ENCODE measurements around the gene PON2.
A peak's percentile ranks its signal among the peaks of the same experiment; 100 is the strongest.

The PON2 gene

GRCh38 chr7:95434557-95435421, at the start of gene PON2:
Gene PON2, minus strand, starts transcription at chr7:95435028. Its CDS starts 77 bp downstream, at chr7:95434951.
- CTCF ChIA-PET, result interaction anchor here (0.9 to 2.1 kb wide), 3 partner anchors 42 to 188 kb away, joined by 3 to 5 read pairs (median 3); no protein-coding TSS in a partner anchor
- no peak for DNase-seq (ENCODE audit: low read depth, low spot score)
- POLR2A ChIA-PET, result interaction anchor here (0.6 to 0.7 kb wide), 2 partner anchors 174 to 686 kb away, joined by 3 read pairs; no protein-coding TSS in a partner anchor
- TF ChIP-seq CTCF (IDR thresholded peaks at IDR 0.05; ENCODE audit: insufficient read depth, low read length, missing control alignments), result no peak
- H3K4me3 ChIP-seq (ENCODE audit: low read depth, low read length), result peak within 1 kb of the TSS; percentile 70

GRCh38 chr7:95482424-95482823, 47.6 kb upstream of the PON2 start:
- DNase-seq (ENCODE audit: low read depth, low spot score), result no peak
- CTCF ChIA-PET, result interaction anchor here (1.2 to 1.6 kb wide), 4 partner anchors 13 to 206 kb away, joined by 3 to 5 read pairs (median 4); no protein-coding TSS in a partner anchor

GRCh38 chr7:95481271-95482165, 46.7 kb upstream of the PON2 start:
- no peak for DNase-seq (ENCODE audit: low read depth, low spot score)
- ChIA-PET CTCF (interaction anchor here (1.0 to 1.6 kb wide), 6 partner anchors 9 to 1032 kb away, joined by 3 to 5 read pairs (median 4); no protein-coding TSS in a partner anchor), POLR2A (no interaction called here)
- H3K4me3 ChIP-seq (ENCODE audit: low read depth, low read length), result no peak overlapping the region
- TF ChIP-seq CTCF (IDR thresholded peaks at IDR 0.05; ENCODE audit: insufficient read depth, low read length, missing control alignments), result no peak

More at GRCh38 chr7:95482424-95482823, 47.6 kb upstream of the PON2 start:
- no peak for TF ChIP-seq CTCF (IDR thresholded peaks at IDR 0.05; ENCODE audit: insufficient read depth, low read length, missing control alignments)
- H3K4me3 ChIP-seq (ENCODE audit: low read depth, low read length), result no peak overlapping the region
- POLR2A ChIA-PET, result no interaction called here

DNA sequence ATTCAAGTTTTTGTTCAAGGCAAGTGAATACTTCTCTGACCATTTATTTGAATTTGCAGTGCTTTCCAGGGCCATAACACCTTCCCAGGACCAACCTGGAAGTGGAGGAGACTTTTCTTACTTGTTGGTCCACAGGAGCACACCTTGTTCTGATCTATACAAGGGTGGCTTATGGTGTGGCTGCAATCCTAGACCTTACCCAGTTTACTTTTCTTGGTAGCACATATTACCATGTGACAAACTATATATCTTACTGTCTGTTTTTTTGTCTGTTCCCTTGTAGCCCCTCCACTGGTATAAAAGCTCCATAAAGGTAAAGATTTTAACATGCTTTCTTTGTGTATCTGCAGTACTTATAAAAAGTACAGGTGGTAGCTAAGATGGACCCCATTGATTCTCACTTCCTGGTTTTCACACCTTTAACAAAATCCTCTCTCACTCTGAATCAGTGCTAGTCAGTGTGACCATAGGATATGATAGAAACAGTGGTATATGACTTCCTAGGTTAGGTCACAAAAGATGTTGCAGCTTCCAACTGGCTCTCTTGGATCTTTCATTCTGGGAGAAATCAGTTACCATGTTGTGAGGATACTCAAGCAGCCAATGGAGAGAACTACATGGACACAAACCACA, 45.3 kb upstream of the PON2 start:
- CTCF ChIA-PET, result interaction anchor here (1.0 to 6.3 kb wide), 3 partner anchors 23 to 1032 kb away, joined by 3 to 97 read pairs (median 3); no protein-coding TSS in a partner anchor
- no peak for DNase-seq (ENCODE audit: low read depth, low spot score)
- no peak for TF ChIP-seq CTCF (IDR thresholded peaks at IDR 0.05; ENCODE audit: insufficient read depth, low read length, missing control alignments)
- POLR2A ChIA-PET, result no interaction called here
- H3K4me3 ChIP-seq (ENCODE audit: low read depth, low read length), result no peak overlapping the region

- TF ChIP-seq CTCF (IDR thresholded peaks at IDR 0.05; ENCODE audit: insufficient read depth, low read length, missing control alignments), result peak; percentile 45
- CTCF ChIA-PET, result interaction anchor here (0.6 to 6.3 kb wide), 16 partner anchors 8 to 1030 kb away, joined by 3 to 97 read pairs (median 4); partner anchors contain the start of gene ASB4
- POLR2A ChIA-PET, result no interaction called here
- no peak overlapping the region; the same call in 1 of the 2 replicates for H3K4me3 ChIP-seq (ENCODE audit: low read depth, low read length)
- no peak for DNase-seq (ENCODE audit: low read depth, low spot score)
Observed at GRCh38 chr7:95478272-95479037, 43.6 kb upstream of the PON2 start.

All from AG04449 (cell line).